NCI-H1105 treated with DMSO at 0.1 percent for 48 hours (cell line): ENCODE measurements around the gene SLC4A8.

Experiments
- DNase-seq: peaks from one replicate; lab custom pipeline; 2025; lab: John Stamatoyannopoulos, UW

SLC4A8 gene

DNA sequence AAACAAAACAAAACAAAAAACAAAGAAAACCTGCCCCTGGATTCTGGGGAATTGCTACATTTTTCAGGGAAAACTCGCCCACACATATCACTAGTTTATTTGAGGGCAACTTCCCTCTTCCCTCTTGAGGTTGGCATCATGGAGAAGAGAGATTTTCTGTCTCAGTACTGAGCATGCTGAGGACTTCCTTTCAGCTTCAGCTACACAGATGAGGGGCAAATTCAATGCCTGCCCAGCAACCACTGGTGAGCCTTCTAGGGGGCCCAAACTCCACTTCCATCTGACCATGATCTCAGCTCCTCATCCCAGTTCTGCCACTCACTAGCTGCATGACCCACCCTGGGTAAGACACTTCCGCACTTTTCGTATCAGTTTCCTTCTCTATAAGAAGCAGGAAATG lies 103.3 kb downstream of the SLC4A8 start:
- no peak for DNase-seq

DNA sequence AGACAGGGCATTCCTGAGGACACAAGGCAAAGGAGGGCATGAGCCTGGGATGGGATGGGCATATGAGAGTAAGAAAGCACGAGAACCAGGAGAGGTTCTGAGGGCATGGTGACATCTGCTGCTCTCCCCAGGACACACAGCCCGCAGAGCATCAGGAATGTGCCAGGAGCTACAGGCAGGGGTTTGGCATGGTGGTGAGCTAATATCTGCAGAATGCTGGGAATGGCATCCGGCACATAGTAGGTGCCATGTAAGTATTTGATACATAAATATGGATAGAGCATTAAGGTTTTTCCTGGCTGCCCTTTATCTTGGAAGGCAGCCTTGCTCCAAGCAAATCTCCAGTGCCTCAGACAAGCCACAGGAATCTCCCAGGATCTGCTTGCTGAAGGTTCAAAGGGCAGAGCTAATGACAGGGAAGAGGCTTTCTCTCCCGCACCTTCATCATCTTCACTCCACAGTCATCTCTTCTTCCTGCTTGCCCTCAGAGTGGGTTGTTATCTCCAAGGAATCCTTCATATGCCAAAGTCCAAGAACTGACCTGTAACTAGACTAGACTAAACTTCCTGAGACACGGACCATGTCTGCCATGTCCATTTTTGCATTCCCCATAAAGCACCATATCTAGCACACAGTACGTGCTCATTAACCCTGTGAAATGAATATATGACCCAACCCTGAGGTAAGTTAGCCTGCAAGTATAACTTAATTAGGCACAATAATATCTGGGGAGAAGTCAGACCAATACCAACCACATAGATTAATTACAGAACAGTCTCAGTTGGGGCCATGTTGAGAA lies 104.4 kb downstream of the SLC4A8 start:
- no peak for DNase-seq

DNA sequence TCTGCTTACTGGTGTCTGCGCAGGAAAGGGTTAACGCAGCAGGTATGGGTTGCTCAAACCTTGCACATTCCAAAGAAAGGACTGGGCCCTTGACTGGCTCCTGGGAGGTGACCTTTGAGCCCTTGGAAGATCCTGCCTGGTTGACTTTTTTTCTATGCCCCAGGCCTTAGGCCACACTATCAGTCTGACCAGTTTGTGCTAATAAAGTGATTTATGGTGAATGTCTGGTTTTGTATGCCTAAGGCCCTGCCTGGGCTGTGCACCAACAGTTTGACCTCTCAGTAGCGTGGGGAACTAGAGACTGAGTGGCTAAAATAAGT lies 105.0 kb downstream of the SLC4A8 start:
- no peak for DNase-seq

DNA sequence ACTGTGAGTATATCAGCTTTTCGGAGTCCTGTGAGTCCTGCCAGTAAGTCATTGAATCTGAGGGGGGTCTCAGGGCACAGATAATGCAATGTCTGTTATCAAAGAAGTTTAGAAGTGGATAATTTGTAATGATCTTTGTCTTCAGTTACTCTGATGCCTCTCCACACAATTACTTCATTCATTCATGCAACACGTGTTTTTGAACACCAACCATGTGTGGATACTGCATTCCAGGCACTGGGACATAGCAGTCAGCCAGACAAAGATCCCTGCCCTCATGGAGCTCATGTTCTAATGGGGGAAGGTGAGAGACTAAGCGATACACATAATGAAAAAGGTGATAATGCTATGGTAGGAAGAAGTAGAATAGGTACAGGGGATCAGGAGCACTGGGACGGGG lies 105.6 kb downstream of the SLC4A8 start:
- DNase-seq: no peak

DNA sequence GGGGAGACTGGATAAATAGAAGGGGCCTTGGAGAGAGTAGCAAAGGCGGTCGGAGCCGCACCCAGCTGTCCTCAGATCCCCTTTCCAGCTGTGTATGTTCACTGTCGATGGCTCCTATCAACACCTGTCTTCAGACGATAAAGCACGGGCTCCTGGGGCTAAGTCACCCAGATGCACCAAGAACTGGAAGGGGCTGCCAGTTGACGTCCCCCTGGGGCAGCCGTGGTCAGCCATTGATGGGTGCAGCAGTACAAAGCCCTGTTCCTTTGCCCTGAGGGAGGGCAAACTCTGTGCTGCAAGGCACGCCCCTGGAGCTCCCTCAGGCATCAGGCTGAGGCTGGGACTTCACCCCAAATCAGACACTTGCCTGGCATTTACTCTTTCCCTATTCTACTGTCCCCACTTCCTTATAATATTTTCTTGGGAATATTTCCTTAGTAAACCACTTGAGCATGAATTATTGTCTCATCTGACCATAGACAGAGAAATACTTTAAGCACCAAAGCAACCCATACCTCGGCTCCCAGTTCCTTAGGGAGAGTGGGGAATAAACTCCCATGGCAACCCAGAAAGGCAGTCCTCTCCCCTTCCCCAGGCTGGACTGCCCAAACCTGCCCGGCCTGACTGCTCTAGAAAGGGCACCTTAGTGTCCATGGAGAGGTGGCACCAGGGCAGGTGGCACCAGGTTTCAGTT lies 106.8 kb downstream of the SLC4A8 start:
- no peak for DNase-seq

DNA sequence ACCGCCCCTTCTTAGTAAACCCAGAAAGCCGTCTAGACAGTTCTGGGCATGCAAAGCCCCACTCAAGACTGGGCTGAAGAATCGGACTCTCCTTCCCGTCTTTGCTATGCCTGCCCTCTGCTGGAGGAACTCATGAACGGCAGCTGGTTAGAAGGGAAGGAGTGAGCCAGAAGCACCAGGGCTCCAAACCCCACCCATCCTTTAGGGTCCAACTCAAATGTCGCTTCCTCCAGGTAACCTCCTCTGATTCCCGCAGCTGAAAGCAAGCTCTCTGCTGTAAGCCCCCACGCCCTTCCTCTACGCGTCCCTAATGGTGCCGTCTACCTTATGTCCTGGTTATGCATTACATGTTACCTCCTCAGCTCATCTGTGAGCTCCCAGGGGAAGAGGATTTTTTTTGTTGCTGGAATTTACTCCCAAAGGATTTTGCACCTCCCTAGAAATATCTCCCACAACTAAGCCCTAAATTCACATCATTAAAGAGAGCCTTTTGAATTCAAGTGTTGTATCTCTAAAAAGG lies 107.4 kb downstream of the SLC4A8 start:
- peak; percentile 68 for DNase-seq

DNA sequence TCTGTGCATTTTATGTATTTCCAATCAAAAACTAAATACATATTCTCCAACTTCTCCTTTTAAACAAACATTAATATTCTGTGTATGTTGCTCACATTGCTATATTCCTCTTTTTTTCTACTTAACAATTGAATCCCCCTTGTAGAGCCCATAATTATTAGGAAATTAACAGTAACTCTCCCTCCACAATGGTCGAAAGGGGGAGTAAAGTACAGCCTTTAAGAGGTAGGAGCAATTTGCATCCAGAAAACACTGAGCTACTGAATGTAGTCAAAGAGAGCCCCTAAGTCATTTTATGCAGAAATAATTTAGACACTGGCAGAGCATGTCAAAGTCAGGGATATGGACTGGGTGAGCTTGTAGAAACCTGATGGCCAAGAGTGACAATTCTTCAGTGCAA lies 109.2 kb downstream of the SLC4A8 start:
- DNase-seq: no peak

DNA sequence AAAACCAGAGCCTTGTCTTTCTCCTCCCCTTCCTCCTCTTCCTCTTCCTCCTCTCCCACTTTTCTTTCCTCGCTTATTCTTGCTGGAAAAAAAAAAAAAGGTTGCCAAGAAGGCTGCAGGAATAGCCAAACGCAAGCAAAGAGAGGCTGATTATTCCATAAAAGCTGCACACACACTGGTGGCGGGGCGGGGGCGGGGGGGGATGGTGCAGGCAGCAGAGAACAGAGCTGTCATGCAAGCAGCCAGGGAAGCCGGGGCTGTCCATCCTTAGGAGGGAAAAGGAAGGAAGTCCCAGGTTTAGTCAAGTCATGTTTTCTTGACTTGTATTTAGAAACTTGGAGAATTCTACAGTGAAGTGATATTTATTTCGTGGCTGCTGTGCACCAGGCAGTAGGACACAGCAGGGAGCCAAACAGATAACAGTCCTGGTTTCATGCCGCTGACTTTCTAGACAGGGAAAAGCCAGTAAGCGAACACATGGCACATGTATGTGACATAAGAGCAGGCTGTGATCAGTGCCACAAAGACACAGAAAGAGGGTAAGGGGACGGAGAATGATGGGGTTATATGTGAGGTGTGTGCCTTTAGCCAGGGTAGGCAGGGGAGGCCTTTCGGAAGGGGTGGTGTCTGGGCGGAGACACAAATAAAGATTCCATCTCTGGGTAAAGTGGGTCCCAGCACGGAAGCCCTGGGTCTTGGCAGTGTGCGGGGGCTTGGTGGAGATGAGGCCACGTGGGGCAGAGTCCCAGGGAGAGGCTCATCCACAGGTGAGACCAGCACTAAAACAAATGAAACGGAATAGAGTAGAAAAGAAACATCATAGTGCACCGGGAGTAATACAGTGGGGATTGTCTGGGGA lies 109.8 kb downstream of the SLC4A8 start:
- DNase-seq: no peak

DNA sequence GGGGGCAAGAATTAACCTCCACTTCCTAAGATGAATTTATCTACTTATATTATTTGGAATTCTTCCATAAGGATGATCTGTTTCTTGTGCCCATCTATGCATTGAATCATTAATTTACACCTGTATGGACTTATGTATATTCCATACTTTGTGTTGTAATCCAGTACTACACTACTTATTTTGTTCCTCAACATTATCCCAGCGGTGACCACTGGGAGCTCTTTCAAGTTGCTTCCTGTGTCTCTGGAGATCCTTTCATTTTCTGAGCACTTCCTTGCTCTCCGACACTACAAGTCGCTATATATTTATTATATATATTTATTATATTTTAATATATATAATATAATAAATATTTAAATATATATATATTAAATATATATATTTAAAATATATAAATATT lies 111.5 kb downstream of the SLC4A8 start:
- DNase-seq: no peak

DNA sequence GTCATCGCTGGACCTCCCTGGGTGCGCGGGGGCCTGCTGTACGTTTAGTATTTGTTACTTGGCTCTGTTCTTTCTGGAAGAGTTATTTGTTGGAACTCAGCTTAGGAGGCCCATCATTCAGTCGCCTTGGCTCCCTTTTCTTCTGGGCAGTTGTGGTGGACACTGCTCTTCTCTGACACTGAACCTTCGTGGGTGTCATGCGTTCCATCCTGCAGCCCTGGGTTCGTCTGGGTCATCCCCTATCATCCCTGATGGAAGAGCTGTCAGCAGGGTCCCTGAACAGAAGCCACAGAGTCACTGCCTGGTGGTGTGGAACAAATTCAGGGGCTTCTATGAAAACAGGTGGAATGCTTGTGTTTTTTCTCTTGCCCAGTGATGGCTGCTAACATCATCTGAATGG lies 113.5 kb downstream of the SLC4A8 start:
- DNase-seq: no peak

DNA sequence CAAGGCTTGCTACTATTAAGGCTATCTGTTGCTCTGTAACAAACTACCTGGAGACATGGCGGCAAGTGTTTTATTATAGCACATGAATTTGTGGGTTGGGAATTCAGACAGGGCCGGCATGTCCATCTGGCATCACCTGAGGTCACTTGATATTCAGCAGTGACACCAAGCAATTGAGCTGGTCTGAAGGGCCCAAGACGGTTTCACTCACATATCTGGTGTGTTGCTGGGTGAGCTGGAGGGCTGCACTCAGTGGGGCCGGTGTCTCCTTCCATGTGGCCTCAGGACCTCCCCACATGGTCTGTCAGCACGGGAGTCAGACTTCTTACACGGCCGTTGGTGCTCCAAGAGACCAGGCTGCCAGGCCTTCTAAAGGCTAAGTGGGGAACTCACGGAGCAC lies 114.0 kb downstream of the SLC4A8 start:
- no peak for DNase-seq

DNA sequence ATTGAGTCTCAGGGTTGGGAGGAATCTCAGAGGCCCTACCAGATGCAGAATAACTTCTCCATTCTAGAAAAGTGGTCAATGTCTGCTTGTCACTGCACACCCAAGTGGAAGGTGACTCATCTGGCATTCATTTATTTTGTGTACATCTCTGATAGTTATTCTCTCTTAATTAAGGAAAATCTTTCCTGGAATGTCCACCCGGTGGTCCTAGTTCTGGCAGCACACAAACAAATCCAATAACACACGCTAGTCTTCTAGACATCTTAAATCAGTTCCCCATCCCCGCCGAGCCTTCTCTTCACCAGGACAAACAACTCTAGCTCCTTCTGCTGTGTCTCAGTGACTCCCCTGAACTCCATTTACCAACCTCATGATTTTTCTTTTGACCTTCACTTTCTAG lies 116.4 kb downstream of the SLC4A8 start:
- no peak for DNase-seq

DNA sequence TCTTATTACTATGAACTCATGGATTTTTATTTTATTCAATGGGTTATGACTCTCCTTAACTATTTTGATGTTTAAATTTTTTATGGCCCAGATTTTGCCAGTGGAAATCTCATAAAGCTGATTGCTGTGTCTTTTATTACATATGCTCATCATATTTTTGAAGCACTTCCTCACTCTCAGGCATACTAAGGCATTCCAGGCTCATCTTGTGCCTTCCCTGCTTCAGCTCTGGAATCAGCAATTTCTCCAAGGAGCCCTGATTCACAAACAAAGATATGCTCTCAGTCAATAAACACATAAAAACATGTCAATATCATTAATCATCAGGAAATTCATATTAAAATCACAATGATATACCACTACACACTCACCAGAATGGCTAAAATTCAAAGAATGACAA lies 121.5 kb downstream of the SLC4A8 start:
- no peak for DNase-seq

DNA sequence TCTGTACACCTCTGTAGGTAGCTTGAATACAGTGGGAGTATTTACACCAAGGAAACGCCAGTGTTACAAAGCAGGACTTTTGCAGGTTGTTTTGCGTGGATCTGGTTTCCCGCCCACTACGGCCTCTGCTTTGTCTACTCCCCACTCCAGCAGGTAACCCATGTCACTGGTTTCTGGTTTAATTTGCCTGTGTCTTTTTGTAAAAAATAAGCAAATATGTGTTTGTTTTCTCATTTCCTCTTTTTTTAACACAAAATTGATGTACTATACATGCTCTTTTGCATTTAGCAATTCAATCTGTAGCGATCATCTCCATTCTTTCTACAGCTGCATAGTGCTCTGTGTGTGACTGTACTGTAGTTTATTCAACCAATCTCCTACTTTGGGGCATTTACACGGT lies 123.0 kb downstream of the SLC4A8 start:
- DNase-seq: no peak

DNA sequence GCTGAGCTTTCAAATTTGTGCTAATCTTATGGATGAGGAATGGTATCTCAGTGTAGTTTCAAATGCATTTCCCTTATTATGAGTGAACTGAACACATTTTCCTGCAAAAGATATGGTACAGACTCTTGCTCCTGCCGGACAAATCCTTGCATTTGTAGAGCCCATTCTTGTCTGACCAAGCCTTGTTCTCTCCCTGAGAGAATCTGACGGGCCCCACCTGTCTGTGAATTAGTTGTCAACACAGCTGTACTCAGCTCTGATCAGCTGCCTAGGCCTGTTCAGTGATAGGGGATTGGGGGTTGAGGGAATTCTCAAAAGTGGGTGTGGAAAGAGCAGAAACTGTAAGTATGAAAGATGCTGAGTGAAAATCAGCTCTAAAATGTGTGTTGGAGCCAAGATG lies 123.6 kb downstream of the SLC4A8 start:
- no peak for DNase-seq

DNA sequence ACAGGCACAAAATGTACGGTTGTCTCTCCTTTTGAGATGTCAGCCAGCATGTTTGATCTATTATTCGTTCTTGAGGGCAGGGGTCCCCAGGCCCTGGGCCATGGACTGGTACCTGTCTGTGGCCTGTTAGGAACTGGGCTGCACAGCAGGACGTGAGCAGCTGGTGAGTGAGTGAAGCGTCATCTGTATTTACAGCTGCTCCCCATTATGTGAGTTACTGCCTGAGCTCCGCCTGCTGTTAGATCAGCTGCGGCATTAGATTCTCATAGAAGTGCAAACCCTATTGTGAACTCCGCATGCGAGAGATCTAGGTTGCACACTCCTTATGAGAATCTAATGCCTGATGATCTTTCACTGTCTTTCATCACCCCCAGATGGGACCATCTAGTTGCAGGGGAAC lies 125.0 kb downstream of the SLC4A8 start:
- DNase-seq: no peak
